PFSK-1 (cell line): ENCODE results near the gene TRAPPC3.

Experiments
- POLR2AphosphoS5 ChIP-seq: IDR thresholded peaks from 2 replicates; pipeline ENCODE4 v1.6.1; 2012; ENCODE audit warnings: low read depth, mild to moderate bottlenecking, control low read depth, low read length, moderate library complexity
- SIN3A ChIP-seq: IDR thresholded peaks from 2 replicates; pipeline ENCODE4 v1.6.1; 2012; ENCODE audit warnings: mild to moderate bottlenecking, low read length, moderate library complexity, borderline replicate concordance; ENCODE audit not compliant: insufficient read depth
- TAF1 ChIP-seq: IDR thresholded peaks from 2 replicates; pipeline ENCODE4 v1.6.1; 2012; ENCODE audit warnings: low read length, control low read depth, borderline replicate concordance; ENCODE audit not compliant: insufficient read depth
- TF ChIP-seq, protein P1 (sequence below), 2 experiments: IDR thresholded peaks; 2 replicates each; pipeline versions ENCODE4 v1.6.1 to v1.8.0; 2011 to 2012; ENCODE audit warnings: low read depth in 2 of 2, low read length in 2 of 2, control low read depth in 1 of 2, inconsistent platforms in 1 of 2, mild to moderate bottlenecking in 1 of 2, moderate library complexity in 1 of 2; ENCODE audit not compliant: insufficient read depth in 1 of 2

DNA sequence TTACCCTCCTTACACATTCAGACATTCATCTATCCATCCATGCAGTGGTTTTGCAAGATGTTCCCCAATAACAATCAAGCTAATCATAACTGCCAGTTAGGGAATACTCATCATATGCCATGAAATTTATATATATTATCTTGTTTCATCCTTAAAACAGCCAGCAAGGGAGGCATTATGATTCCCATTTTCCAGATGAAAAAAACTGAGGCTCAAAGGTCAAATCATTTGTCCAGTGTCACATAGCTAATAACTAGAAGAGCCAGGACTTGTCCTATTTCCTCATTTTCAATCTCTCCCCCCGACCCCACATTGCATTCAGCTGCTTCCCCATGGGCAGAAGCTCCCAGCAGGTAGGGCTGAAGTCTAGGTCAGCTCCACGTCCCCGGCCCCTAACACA lies 17.3 kb downstream of the TRAPPC3 start:
- TF ChIP-seq SIN3A, result no peak
- no peak for TF ChIP-seq TAF1
- no peak for TF ChIP-seq POLR2AphosphoS5
- TF ChIP-seq, protein P1, sequence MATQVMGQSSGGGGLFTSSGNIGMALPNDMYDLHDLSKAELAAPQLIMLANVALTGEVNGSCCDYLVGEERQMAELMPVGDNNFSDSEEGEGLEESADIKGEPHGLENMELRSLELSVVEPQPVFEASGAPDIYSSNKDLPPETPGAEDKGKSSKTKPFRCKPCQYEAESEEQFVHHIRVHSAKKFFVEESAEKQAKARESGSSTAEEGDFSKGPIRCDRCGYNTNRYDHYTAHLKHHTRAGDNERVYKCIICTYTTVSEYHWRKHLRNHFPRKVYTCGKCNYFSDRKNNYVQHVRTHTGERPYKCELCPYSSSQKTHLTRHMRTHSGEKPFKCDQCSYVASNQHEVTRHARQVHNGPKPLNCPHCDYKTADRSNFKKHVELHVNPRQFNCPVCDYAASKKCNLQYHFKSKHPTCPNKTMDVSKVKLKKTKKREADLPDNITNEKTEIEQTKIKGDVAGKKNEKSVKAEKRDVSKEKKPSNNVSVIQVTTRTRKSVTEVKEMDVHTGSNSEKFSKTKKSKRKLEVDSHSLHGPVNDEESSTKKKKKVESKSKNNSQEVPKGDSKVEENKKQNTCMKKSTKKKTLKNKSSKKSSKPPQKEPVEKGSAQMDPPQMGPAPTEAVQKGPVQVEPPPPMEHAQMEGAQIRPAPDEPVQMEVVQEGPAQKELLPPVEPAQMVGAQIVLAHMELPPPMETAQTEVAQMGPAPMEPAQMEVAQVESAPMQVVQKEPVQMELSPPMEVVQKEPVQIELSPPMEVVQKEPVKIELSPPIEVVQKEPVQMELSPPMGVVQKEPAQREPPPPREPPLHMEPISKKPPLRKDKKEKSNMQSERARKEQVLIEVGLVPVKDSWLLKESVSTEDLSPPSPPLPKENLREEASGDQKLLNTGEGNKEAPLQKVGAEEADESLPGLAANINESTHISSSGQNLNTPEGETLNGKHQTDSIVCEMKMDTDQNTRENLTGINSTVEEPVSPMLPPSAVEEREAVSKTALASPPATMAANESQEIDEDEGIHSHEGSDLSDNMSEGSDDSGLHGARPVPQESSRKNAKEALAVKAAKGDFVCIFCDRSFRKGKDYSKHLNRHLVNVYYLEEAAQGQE (IDR thresholded peaks at IDR 0.05; ENCODE audit: insufficient read depth in 1 of 2, low read depth in 2 of 2, low read length in 2 of 2), result no peak
